Measurements from ENCODE around the gene TLR7. TPM values are rescaled to one million over a fixed set of nuclear protein-coding genes. Genes with fewer than 3 reads are reported as not detected.

Gene TLR7
- total and polyA plus RNA-seq, 2 of the 13 experiments (the other 11 are each of a cell fraction or from before 2014, with no cell fraction given), result not detected

DNA sequence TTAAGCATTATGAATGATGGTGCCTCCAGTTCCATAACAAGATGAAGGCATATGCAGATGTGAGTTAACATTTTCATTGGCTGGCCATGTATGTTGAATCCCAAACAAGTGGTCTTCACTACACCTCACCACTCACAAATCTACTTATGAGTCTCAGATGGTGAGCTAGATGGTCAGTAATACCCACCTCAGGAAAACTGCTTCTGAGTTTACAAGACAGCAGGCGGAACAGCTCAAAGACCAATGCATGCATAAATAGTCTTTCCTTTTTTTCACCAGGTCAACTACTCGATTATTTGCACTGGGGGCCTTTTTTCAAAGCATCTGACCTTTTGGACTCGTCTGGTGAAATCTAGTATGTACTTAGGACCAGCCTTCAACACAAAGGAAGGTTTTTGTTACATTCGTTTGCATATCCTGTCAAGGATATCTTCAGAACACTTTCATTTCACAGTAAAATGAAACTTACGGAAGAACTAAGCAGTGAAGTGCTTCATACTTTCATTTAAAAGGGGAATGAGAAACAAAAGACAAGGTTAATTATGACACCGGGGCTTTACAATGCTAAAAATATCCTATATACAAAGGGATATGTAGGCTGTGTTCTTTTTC, 23.1 kb upstream of the TLR7 start (continued):
- TF ChIP-seq KIAA2018 (CRISPR knock-in tag; IDR thresholded peaks at IDR 0.05; ENCODE audit: borderline replicate concordance) (no peak), HDAC2 (CRISPR knock-in tag; IDR thresholded peaks at IDR 0.05) (peak; percentile 23; the same call in 1 of the 2 replicates), HMG20A (CRISPR knock-in tag; IDR thresholded peaks at IDR 0.05; ENCODE audit: borderline replicate concordance) (peak; percentile 86; the same call in 1 of the 2 replicates), MTA1 (CRISPR knock-in tag; IDR thresholded peaks at IDR 0.05; ENCODE audit: borderline replicate concordance) (no peak), ZBTB34 (CRISPR knock-in tag; IDR thresholded peaks at IDR 0.05) (no peak), ZNF430 (CRISPR knock-in tag; IDR thresholded peaks at IDR 0.05) (no peak), ZNF549 (CRISPR knock-in tag; IDR thresholded peaks at IDR 0.05) (no peak), MAX (IDR thresholded peaks at IDR 0.05) (0 out of 2 replicates have a peak, but pooled peaks have one; percentile 16), SALL1 (CRISPR knock-in tag; IDR thresholded peaks at IDR 0.05) (peak; percentile 62; the same call in 1 of the 2 replicates), ZNF468 (CRISPR knock-in tag; IDR thresholded peaks at IDR 0.05) (no peak), RXRA (CRISPR knock-in tag; IDR thresholded peaks at IDR 0.05) (no peak; the same call in 1 of the 2 replicates), ZNF513 (CRISPR knock-in tag; conservative IDR thresholded peaks at IDR 0.05) (no peak), ZNF460 (CRISPR knock-in tag; IDR thresholded peaks at IDR 0.05; ENCODE audit: borderline replicate concordance) (no peak), DMAP1 (CRISPR knock-in tag; IDR thresholded peaks at IDR 0.05) (peak; percentile 41; the same call in 1 of the 2 replicates), DPF2 (CRISPR knock-in tag; IDR thresholded peaks at IDR 0.05; ENCODE audit: borderline replicate concordance, low read depth) (peak; percentile 78)
- TF ChIP-seq, protein P1, sequence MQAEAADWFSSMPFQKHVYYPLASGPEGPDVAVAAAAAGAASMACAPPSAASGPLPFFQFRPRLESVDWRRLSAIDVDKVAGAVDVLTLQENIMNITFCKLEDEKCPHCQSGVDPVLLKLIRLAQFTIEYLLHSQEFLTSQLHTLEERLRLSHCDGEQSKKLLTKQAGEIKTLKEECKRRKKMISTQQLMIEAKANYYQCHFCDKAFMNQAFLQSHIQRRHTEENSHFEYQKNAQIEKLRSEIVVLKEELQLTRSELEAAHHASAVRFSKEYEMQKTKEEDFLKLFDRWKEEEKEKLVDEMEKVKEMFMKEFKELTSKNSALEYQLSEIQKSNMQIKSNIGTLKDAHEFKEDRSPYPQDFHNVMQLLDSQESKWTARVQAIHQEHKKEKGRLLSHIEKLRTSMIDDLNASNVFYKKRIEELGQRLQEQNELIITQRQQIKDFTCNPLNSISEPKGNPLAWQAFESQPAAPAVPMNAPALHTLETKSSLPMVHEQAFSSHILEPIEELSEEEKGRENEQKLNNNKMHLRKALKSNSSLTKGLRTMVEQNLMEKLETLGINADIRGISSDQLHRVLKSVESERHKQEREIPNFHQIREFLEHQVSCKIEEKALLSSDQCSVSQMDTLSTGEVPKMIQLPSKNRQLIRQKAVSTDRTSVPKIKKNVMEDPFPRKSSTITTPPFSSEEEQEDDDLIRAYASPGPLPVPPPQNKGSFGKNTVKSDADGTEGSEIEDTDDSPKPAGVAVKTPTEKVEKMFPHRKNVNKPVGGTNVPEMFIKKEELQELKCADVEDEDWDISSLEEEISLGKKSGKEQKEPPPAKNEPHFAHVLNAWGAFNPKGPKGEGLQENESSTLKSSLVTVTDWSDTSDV (CRISPR knock-in tag; IDR thresholded peaks at IDR 0.05), result no peak

Data from HepG2 (cell line).